HG03066 (cell line): ENCODE results near the gene GNAT3.

ENCODE experiments used
- ATAC-seq: cut with Tn5 transposase; IDR thresholded peaks from one replicate; pipeline ENCODE4 v1.9.1; 2021; ENCODE audit warnings: low read depth; ENCODE audit not compliant: unreplicated experiment

GNAT3 gene

GRCh38 chr7:80511964-80512363 lies at the start of gene GNAT3:
Gene GNAT3, minus strand, starts transcription at chr7:80512064. Its CDS starts 138 bp downstream, at chr7:80511926.
- ATAC-seq: no peak

- no peak for ATAC-seq
Measured at GRCh38 chr7:80558116-80558515, 46.3 kb upstream of the GNAT3 start.

GRCh38 chr7:80552031-80552694 lies 40.3 kb upstream of the GNAT3 start:
- ATAC-seq: no peak

GRCh38 chr7:80550005-80550404 lies 38.1 kb upstream of the GNAT3 start:
- no peak for ATAC-seq

- no peak for ATAC-seq
Measured at GRCh38 chr7:80548840-80549530, 37.1 kb upstream of the GNAT3 start.

- ATAC-seq: no peak
Measured at GRCh38 chr7:80542398-80542797, 30.5 kb upstream of the GNAT3 start.

- ATAC-seq: no peak
Measured at GRCh38 chr7:80540836-80541235, 29.0 kb upstream of the GNAT3 start.

GRCh38 chr7:80537091-80537490 lies 25.2 kb upstream of the GNAT3 start:
- no peak for ATAC-seq

- ATAC-seq: no peak
Measured at GRCh38 chr7:80536426-80536825, 24.6 kb upstream of the GNAT3 start.

GRCh38 chr7:80533287-80533686 lies 21.4 kb upstream of the GNAT3 start:
- no peak for ATAC-seq

GRCh38 chr7:80532153-80532552 lies 20.3 kb upstream of the GNAT3 start:
- no peak for ATAC-seq

- ATAC-seq: no peak
Measured at GRCh38 chr7:80530136-80530535, 18.3 kb upstream of the GNAT3 start.

- no peak for ATAC-seq
Measured at GRCh38 chr7:80529362-80529761, 17.5 kb upstream of the GNAT3 start.

GRCh38 chr7:80528689-80529088 lies 16.8 kb upstream of the GNAT3 start:
- ATAC-seq: no peak

- ATAC-seq: no peak
Measured at GRCh38 chr7:80526472-80526871, 14.6 kb upstream of the GNAT3 start.

- ATAC-seq: no peak
Measured at GRCh38 chr7:80524693-80525092, 12.8 kb upstream of the GNAT3 start.

- ATAC-seq: no peak
Measured at GRCh38 chr7:80521809-80522208, 9.9 kb upstream of the GNAT3 start.

- no peak for ATAC-seq
Measured at GRCh38 chr7:80520199-80520598, 8.3 kb upstream of the GNAT3 start.

GRCh38 chr7:80517282-80517747 lies 5.5 kb upstream of the GNAT3 start:
- no peak for ATAC-seq

GRCh38 chr7:80515298-80515697 lies 3.4 kb upstream of the GNAT3 start:
- ATAC-seq: no peak

GRCh38 chr7:80510021-80510420 lies 1.8 kb downstream of the GNAT3 start:
- no peak for ATAC-seq

GRCh38 chr7:80508440-80508839 lies 3.4 kb downstream of the GNAT3 start:
- no peak for ATAC-seq
